Measurements from ENCODE around the gene ARHGAP15. TPM values are rescaled to one million over a fixed set of nuclear protein-coding genes. Genes with fewer than 3 reads are reported as not detected.

Gene ARHGAP15
- total RNA-seq, 1 donor from 2014 or later: 2.6 TPM

- no peak for ATAC-seq
These were observed 569.8 kb downstream of the ARHGAP15 start for GRCh38 chr2:143698888-143699570.

GRCh38 chr2:143700865-143701264 lies 571.6 kb downstream of the ARHGAP15 start:
- no peak for ATAC-seq

- ATAC-seq: no peak
These were observed 572.6 kb downstream of the ARHGAP15 start for GRCh38 chr2:143701785-143702184.

- ATAC-seq: no peak
These were observed 573.7 kb downstream of the ARHGAP15 start for GRCh38 chr2:143702931-143703330.

GRCh38 chr2:143704451-143705106 lies 575.4 kb downstream of the ARHGAP15 start:
- ATAC-seq: peak; percentile 66

GRCh38 chr2:143705108-143705707 lies 576.0 kb downstream of the ARHGAP15 start:
- ATAC-seq: peak; percentile 68

GRCh38 chr2:143706354-143706753 lies 577.1 kb downstream of the ARHGAP15 start:
- no peak for ATAC-seq

- ATAC-seq: no peak
These were observed 579.5 kb downstream of the ARHGAP15 start for GRCh38 chr2:143708682-143709081.

- no peak for ATAC-seq
These were observed 581.0 kb downstream of the ARHGAP15 start for GRCh38 chr2:143710196-143710595.

- no peak for ATAC-seq
These were observed 581.7 kb downstream of the ARHGAP15 start for GRCh38 chr2:143710879-143711278.

- no peak for ATAC-seq
These were observed 587.3 kb downstream of the ARHGAP15 start for GRCh38 chr2:143716522-143716921.

- no peak for ATAC-seq
These were observed 587.8 kb downstream of the ARHGAP15 start for GRCh38 chr2:143717053-143717452.

- no peak for ATAC-seq
These were observed 588.4 kb downstream of the ARHGAP15 start for GRCh38 chr2:143717536-143718168.

GRCh38 chr2:143718745-143719144 lies 589.5 kb downstream of the ARHGAP15 start:
- ATAC-seq: no peak

- ATAC-seq: no peak
These were observed 590.2 kb downstream of the ARHGAP15 start for GRCh38 chr2:143719406-143719805.

GRCh38 chr2:143720095-143720664 lies 591.0 kb downstream of the ARHGAP15 start:
- ATAC-seq: no peak

GRCh38 chr2:143725400-143725799 lies 596.2 kb downstream of the ARHGAP15 start:
- no peak for ATAC-seq

GRCh38 chr2:143726151-143726845 lies 597.1 kb downstream of the ARHGAP15 start:
- no peak for ATAC-seq

- ATAC-seq: peak; percentile 53
These were observed 599.3 kb downstream of the ARHGAP15 start for GRCh38 chr2:143728498-143728897.

GRCh38 chr2:143729296-143729814 lies 600.1 kb downstream of the ARHGAP15 start:
- no peak for ATAC-seq

GRCh38 chr2:143730155-143730952 lies 601.1 kb downstream of the ARHGAP15 start:
- ATAC-seq: peak; percentile 98
